Measurements from ENCODE around the gene WDR7. TPM values are rescaled to one million over a fixed set of nuclear protein-coding genes. Genes with fewer than 3 reads are reported as not detected.

WDR7 gene
- total and polyA plus RNA-seq, 12 donors: 3.1 to 32.6 (median 28.0) TPM

DNA sequence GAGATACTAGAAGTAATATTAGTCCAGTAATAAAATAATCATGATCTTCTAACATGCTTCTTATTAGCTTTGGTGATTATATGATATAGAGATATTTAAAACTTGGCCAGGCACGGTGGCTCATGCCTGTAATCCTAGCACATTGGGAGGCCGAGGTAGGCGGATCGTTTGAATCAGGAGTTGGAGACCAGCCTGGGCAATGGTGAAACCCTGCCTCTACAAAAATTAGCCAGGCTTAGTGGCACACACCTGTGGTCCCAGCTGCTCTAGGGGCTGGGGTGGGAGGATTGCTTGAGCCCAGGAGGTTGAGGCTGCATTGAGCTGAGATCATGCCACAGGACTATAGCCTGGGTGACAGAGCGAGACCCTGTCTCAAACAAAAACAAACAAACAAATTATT is 87.0 kb downstream of the WDR7 start:
- 84 to 91% methylated on average over 5 of the region's 5 CpGs for WGBS, 2 donors
- Histone ChIP-seq H3K36me3 (peaks cover 0 to 29% (median 0%) of the 10 kb centered on the region in 9 donors), H3K9me3 (peaks cover 0 to 8% (median 0%) of the 10 kb centered on the region in 11 donors), H3K27ac (no peak overlapping the region), H3K4me1 (peaks cover 0 to 3% (median 0%) of the 10 kb centered on the region in 9 donors), H3K4me3 (no peak overlapping the region), H3K27me3 (no peaks in the 10 kb centered on the region)
- intact Hi-C loops (cut with DNase I): no loop called here
- ATAC-seq (no peak), DNase-seq (no peak)
- TF ChIP-seq, protein P1, sequence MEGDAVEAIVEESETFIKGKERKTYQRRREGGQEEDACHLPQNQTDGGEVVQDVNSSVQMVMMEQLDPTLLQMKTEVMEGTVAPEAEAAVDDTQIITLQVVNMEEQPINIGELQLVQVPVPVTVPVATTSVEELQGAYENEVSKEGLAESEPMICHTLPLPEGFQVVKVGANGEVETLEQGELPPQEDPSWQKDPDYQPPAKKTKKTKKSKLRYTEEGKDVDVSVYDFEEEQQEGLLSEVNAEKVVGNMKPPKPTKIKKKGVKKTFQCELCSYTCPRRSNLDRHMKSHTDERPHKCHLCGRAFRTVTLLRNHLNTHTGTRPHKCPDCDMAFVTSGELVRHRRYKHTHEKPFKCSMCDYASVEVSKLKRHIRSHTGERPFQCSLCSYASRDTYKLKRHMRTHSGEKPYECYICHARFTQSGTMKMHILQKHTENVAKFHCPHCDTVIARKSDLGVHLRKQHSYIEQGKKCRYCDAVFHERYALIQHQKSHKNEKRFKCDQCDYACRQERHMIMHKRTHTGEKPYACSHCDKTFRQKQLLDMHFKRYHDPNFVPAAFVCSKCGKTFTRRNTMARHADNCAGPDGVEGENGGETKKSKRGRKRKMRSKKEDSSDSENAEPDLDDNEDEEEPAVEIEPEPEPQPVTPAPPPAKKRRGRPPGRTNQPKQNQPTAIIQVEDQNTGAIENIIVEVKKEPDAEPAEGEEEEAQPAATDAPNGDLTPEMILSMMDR (IDR thresholded peaks at IDR 0.05): no peak

DNA sequence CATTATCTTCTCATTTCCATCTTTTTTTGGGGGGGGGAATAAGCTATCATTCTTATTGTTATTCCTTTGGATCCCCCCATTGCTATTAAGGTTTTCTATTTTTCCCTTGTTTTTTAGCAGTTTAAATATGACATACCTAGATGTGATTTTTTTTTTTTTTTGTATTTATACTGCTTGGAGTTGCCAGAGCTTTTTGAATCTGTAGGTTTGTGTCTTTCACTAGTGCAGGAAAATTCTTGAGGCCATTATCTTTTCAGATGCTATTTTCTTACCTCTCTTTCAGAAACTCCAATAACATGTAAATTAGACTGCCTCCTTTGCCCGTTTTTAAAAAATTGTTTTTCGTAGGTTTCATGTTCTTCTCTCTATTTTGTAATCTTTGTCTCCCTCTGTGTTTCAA is 88.6 kb downstream of the WDR7 start:
- intact Hi-C loops (cut with DNase I): loop anchor here in 3 of 10 donors (10.0 kb wide), 2 partner anchors 705 to 825 kb away; no protein-coding TSS in a partner anchor
- H3K27me3 ChIP-seq: no peaks in the 10 kb centered on the region
- WGBS, 2 donors: 98 to 99% methylated on average over 2 of the region's 2 CpGs
- H3K4me1 ChIP-seq: peaks cover 0 to 3% (median 0%) of the 10 kb centered on the region in 9 donors
- DNase-seq: no peak
- no peak overlapping the region for H3K27ac ChIP-seq
- ATAC-seq: no peak
- TF ChIP-seq, protein P1 (IDR thresholded peaks at IDR 0.05): no peak
- peaks cover 0 to 8% (median 0%) of the 10 kb centered on the region in 11 donors for H3K9me3 ChIP-seq
- no peak overlapping the region for H3K4me3 ChIP-seq
- H3K36me3 ChIP-seq: peaks cover 0 to 19% (median 0%) of the 10 kb centered on the region in 9 donors

DNA sequence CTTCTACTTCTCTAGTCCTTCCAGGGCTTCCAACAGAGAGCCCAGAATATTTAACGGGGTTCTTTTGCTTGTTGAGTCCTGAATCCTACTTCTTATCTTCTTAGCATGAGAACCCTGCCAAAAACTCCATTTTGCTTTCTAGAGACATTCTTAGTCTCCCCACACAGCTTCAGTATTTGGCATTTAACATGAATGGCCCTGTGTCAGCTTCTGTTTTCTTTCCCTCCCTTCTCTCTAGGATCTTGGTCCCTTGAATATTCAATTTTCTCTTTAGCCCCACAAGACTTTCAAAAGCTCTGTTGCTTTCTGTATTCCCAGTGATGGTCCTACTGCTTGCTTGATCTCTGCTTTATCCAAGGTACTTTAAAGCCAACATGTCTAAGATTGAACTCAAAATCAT is 89.5 kb downstream of the WDR7 start:
- no peak for DNase-seq
- intact Hi-C loops (cut with DNase I): loop anchor here in 3 of 10 donors (10.0 kb wide), 2 partner anchors 704 to 824 kb away; no protein-coding TSS in a partner anchor
- H3K4me3 ChIP-seq: no peak overlapping the region
- peaks cover 0 to 8% (median 0%) of the 10 kb centered on the region in 11 donors for H3K9me3 ChIP-seq
- no peaks in the 10 kb centered on the region for H3K27me3 ChIP-seq
- 48 to 49% methylated on average over 1 of the region's 1 CpG for WGBS, 2 donors
- H3K4me1 ChIP-seq: peaks cover 0 to 11% (median 3%) of the 10 kb centered on the region in 9 donors
- peaks cover 0 to 16% (median 0%) of the 10 kb centered on the region in 9 donors for H3K36me3 ChIP-seq
- no peak for ATAC-seq
- TF ChIP-seq, protein P1 (IDR thresholded peaks at IDR 0.05): no peak
- no peak overlapping the region for H3K27ac ChIP-seq

DNA sequence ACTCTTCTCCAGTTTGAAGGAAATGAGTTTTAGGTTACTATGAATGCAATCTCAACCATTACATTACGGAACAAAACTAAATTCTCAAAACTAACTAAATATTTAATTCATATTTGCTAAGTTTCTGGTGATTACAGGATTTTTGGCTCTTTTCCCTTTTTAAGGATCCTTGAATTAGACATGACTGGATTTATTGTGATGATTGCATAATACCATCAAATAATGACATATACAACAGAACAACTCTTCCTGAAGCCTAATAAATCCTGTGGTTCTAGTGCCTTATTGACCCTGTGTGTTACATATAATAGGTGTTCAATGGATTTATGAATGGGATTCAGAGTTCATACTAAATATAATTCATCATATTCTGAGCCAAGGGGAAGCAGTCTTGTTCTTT is 90.5 kb downstream of the WDR7 start:
- 92 to 100% methylated on average over 1 of the region's 1 CpG for WGBS, 2 donors
- Histone ChIP-seq H3K36me3 (peaks cover 0 to 9% (median 0%) of the 10 kb centered on the region in 9 donors), H3K9me3 (peaks cover 0 to 8% (median 0%) of the 10 kb centered on the region in 11 donors), H3K27me3 (no peaks in the 10 kb centered on the region), H3K4me1 (peaks cover 0 to 20% (median 4%) of the 10 kb centered on the region in 9 donors), H3K27ac (no peak overlapping the region), H3K4me3 (no peak overlapping the region)
- ATAC-seq (no peak), DNase-seq (no peak)
- TF ChIP-seq, protein P1 (IDR thresholded peaks at IDR 0.05): no peak
- intact Hi-C loops (cut with DNase I): loop anchor here in 3 of 10 donors (10.0 kb wide), 2 partner anchors 703 to 823 kb away; no protein-coding TSS in a partner anchor
